Measurements from ENCODE around the gene CGREF1. TPM values are rescaled to one million over a fixed set of nuclear protein-coding genes. Genes with fewer than 3 reads are reported as not detected.
A peak's percentile ranks its signal among the peaks of the same experiment; 100 is the strongest.

The CGREF1 gene
- 10.9 and 12.9 TPM in 2 replicates for total RNA-seq (2022)
- Bru-seq, nascent RNA: percentile 46 among the genes with signal in this experiment
- percentile 29 among the genes with signal in this experiment for BruChase-seq, experiment 1, labeled RNA remaining after a 6-hour chase
- BruChase-seq, experiment 2, labeled RNA remaining after a 2-hour chase: percentile 39 among the genes with signal in this experiment
- long read RNA-seq, partial matches to known transcripts: 1 of 5 reads
- long read RNA-seq, other reads (novel, unspliced or antisense): 2 of 5 reads

GRCh38 chr2:27118525-27119329, at the start of gene CGREF1:
Gene CGREF1, minus strand, starts transcription at chr2:27119128. Its CDS starts 14,762 bp downstream, at chr2:27104366.
- intact Hi-C loops (cut with micrococcal nuclease): no loop called here
- no TSS peak for BruUV-seq (replicated peaks)
- Mint-ChIP-seq H3K9me3 (ENCODE audit: unreplicated experiment) (no peaks in the 10 kb centered on the region), H3K4me1 (ENCODE audit: insufficient read depth, unreplicated experiment) (no peaks in the 10 kb centered on the region), H3K27me3 (ENCODE audit: insufficient read depth, unreplicated experiment) (peaks cover 26% of the 10 kb centered on the region), H3K36me3 (ENCODE audit: insufficient read depth, unreplicated experiment) (no peaks in the 10 kb centered on the region), H3K27ac (ENCODE audit: low read depth, unreplicated experiment) (no peak within 1 kb of the TSS), H3K4me3 (ENCODE audit: unreplicated experiment) (peak within 1 kb of the TSS; percentile 68)
- CTCF ChIA-PET: interaction anchor here (0.9 kb wide), 1 partner anchor 184 kb away, joined by 3 read pairs; no protein-coding TSS in a partner anchor
- POLR2A ChIA-PET: interaction anchor here (0.6 to 1.0 kb wide), 4 partner anchors 10 to 140 kb away, joined by 3 to 4 read pairs (median 4); no protein-coding TSS in a partner anchor
- DNase-seq (ENCODE audit: unreplicated experiment): peak; percentile 23
- TF ChIP-seq CTCF (IDR thresholded peaks at IDR 0.05; ENCODE audit: unreplicated experiment): no peak

DNA sequence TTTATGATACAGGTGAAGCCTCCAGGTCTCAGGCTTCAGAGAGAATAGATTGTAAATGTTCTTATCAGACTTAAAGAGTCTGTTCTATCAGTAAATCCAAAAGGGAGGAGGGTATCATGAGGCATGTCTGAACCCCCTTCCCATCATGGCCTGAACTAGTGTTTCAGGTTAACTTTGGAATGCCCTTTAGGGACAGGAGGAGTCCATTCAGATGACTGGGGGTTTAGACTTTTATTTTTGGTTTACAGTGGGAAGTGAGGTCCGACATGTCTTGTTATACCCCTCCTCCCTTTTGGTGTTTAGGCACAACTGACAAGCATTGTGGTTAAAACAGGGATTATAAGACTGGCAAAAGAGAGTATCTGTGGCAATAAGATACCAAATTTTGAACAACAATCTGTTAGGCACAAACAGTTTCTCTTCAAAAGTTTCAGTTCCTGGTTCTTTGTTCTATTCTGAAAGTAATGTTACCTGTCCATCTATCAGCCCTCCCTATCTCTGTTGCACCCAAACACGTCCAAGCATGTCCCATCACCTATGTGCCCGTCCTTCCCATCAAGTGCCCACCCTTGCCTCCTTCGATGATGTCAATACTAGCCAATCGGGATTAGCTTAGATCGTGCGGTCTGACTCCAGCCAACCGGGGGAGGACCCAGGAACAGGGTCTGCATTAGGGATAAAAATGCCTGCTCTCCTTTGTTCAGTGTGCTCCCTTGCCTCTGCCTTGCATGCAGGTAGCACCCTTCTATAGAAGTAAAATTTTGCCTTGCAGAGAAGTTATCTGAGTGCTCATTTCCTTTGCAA, 46.2 kb upstream of the CGREF1 start:
- ChIA-PET POLR2A (no interaction called here), CTCF (interaction anchor here (1.1 kb wide), 1 partner anchor 129 kb away, joined by 3 read pairs; no protein-coding TSS in a partner anchor)
- no peaks in the 10 kb centered on the region for H3K9me3 Mint-ChIP-seq (ENCODE audit: unreplicated experiment)
- BruUV-seq (replicated peaks): no TSS peak
- intact Hi-C loops (cut with micrococcal nuclease): no loop called here
- H3K27ac Mint-ChIP-seq (ENCODE audit: low read depth, unreplicated experiment): no peak overlapping the region
- TF ChIP-seq CTCF (IDR thresholded peaks at IDR 0.05; ENCODE audit: unreplicated experiment): no peak
- H3K4me1 Mint-ChIP-seq (ENCODE audit: insufficient read depth, unreplicated experiment): peaks cover 3% of the 10 kb centered on the region
- H3K4me3 Mint-ChIP-seq (ENCODE audit: unreplicated experiment): no peak overlapping the region
- H3K27me3 Mint-ChIP-seq (ENCODE audit: insufficient read depth, unreplicated experiment): no peaks in the 10 kb centered on the region
- no peak for DNase-seq (ENCODE audit: unreplicated experiment)
- no peaks in the 10 kb centered on the region for H3K36me3 Mint-ChIP-seq (ENCODE audit: insufficient read depth, unreplicated experiment)

GRCh38 chr2:27162151-27163121, 43.5 kb upstream of the CGREF1 start:
- Mint-ChIP-seq H3K9me3 (ENCODE audit: unreplicated experiment) (no peaks in the 10 kb centered on the region), H3K4me3 (ENCODE audit: unreplicated experiment) (no peak overlapping the region), H3K4me1 (ENCODE audit: insufficient read depth, unreplicated experiment) (peaks cover 3% of the 10 kb centered on the region), H3K36me3 (ENCODE audit: insufficient read depth, unreplicated experiment) (no peaks in the 10 kb centered on the region), H3K27ac (ENCODE audit: low read depth, unreplicated experiment) (no peak overlapping the region), H3K27me3 (ENCODE audit: insufficient read depth, unreplicated experiment) (no peaks in the 10 kb centered on the region)
- ChIA-PET CTCF (interaction anchor here (0.6 to 0.7 kb wide), 3 partner anchors 23 to 418 kb away, joined by 3 to 4 read pairs (median 4); no protein-coding TSS in a partner anchor), POLR2A (no interaction called here)
- intact Hi-C loops (cut with micrococcal nuclease): no loop called here
- no peak for DNase-seq (ENCODE audit: unreplicated experiment)
- BruUV-seq (replicated peaks): no TSS peak
- no peak for TF ChIP-seq CTCF (IDR thresholded peaks at IDR 0.05; ENCODE audit: unreplicated experiment)
